ENCODE measurements around the gene SCGB3A2.

DNA sequence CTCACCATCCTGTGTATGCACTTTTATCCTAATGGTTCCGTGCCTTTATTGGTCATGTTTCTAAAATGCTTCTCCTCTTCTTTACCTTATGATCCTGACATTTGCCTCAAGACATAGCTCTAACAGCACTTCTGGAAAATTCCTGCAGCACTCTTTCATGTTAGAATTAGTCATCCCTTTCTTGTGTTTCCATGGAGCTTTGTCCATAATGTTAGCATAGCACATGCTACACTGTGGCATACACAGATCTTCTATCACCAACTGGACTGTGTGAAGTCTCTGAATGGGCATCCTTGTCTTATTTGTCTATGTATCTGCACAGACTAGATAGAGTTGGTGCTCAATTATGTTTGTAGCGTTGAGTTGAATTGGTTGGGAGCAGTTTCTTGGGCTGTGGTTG lies 2.0 kb downstream of the SCGB3A2 start:
- TF ChIP-seq, protein P1, sequence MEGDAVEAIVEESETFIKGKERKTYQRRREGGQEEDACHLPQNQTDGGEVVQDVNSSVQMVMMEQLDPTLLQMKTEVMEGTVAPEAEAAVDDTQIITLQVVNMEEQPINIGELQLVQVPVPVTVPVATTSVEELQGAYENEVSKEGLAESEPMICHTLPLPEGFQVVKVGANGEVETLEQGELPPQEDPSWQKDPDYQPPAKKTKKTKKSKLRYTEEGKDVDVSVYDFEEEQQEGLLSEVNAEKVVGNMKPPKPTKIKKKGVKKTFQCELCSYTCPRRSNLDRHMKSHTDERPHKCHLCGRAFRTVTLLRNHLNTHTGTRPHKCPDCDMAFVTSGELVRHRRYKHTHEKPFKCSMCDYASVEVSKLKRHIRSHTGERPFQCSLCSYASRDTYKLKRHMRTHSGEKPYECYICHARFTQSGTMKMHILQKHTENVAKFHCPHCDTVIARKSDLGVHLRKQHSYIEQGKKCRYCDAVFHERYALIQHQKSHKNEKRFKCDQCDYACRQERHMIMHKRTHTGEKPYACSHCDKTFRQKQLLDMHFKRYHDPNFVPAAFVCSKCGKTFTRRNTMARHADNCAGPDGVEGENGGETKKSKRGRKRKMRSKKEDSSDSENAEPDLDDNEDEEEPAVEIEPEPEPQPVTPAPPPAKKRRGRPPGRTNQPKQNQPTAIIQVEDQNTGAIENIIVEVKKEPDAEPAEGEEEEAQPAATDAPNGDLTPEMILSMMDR (IDR thresholded peaks at IDR 0.05; ENCODE audit: low read depth, low read length, poor library complexity, severe bottlenecking), result no peak
- no peak for TF ChIP-seq EZH2phosphoT487 (IDR thresholded peaks at IDR 0.05; ENCODE audit: borderline replicate concordance, low read length)

All from DOHH2 (cell line).